T-helper 1 cell treated with Interleukin-12 subunit alpha and Interleukin-12 subunit beta and Interleukin-4 antibody, amounts not matched to agents 30 μg/mL and 1 μg/mL, for 36 hours (primary cell): ENCODE data around the gene SPTBN5.
A peak's percentile ranks its signal among the peaks of the same experiment; 100 is the strongest.

Experiments used
- H3K27ac Mint-ChIP-seq: one replicate; pipeline ENCODE4 v1.8.0; 2021; ENCODE audit warnings: mild to moderate bottlenecking, mixed read lengths
- H3K27me3 Mint-ChIP-seq: one replicate; pipeline ENCODE4 v1.8.0; 2021; ENCODE audit warnings: low read depth, mixed read lengths
- H3K36me3 Mint-ChIP-seq: one replicate; pipeline ENCODE4 v1.8.0; 2021; ENCODE audit warnings: low read depth, mixed read lengths
- H3K4me1 Mint-ChIP-seq: one replicate; pipeline ENCODE4 v1.8.0; 2021; ENCODE audit warnings: low read depth, mixed read lengths
- H3K4me3 Mint-ChIP-seq: one replicate; pipeline ENCODE4 v1.8.0; 2021; ENCODE audit warnings: mild to moderate bottlenecking, moderate library complexity, mixed read lengths
- H3K9me3 Mint-ChIP-seq: one replicate; pipeline ENCODE4 v1.8.0; 2021; ENCODE audit warnings: mixed read lengths

SPTBN5 gene

GRCh38 chr15:41919201-41919820 lies 25.5 kb upstream of the SPTBN5 start:
- no peak overlapping the region for H3K27ac Mint-ChIP-seq

GRCh38 chr15:41918506-41919126 lies 24.8 kb upstream of the SPTBN5 start:
- peaks cover 42% of the 10 kb centered on the region for H3K4me1 Mint-ChIP-seq
- H3K9me3 Mint-ChIP-seq, result no peaks in the 10 kb centered on the region
- no peaks in the 10 kb centered on the region for H3K27me3 Mint-ChIP-seq
- H3K36me3 Mint-ChIP-seq, result peaks cover 30% of the 10 kb centered on the region
- no peak overlapping the region for H3K4me3 Mint-ChIP-seq
- H3K27ac Mint-ChIP-seq, result no peak overlapping the region

More at GRCh38 chr15:41919201-41919820, 25.5 kb upstream of the SPTBN5 start:
- H3K4me3 Mint-ChIP-seq, result no peak overlapping the region
- H3K4me1 Mint-ChIP-seq, result peaks cover 47% of the 10 kb centered on the region
- H3K36me3 Mint-ChIP-seq, result peaks cover 31% of the 10 kb centered on the region
- H3K9me3 Mint-ChIP-seq, result no peaks in the 10 kb centered on the region
- H3K27me3 Mint-ChIP-seq, result no peaks in the 10 kb centered on the region

GRCh38 chr15:41917767-41918430 lies 24.0 kb upstream of the SPTBN5 start:
- Mint-ChIP-seq H3K36me3 (peaks cover 27% of the 10 kb centered on the region), H3K4me3 (no peak overlapping the region), H3K9me3 (no peaks in the 10 kb centered on the region), H3K27ac (peak overlapping the region; percentile 17), H3K27me3 (no peaks in the 10 kb centered on the region), H3K4me1 (peaks cover 36% of the 10 kb centered on the region)

GRCh38 chr15:41915255-41915994 lies 21.6 kb upstream of the SPTBN5 start:
- no peaks in the 10 kb centered on the region for H3K9me3 Mint-ChIP-seq
- H3K36me3 Mint-ChIP-seq, result peaks cover 22% of the 10 kb centered on the region
- no peak overlapping the region for H3K4me3 Mint-ChIP-seq
- H3K27ac Mint-ChIP-seq, result no peak overlapping the region
- H3K4me1 Mint-ChIP-seq, result peaks cover 24% of the 10 kb centered on the region
- H3K27me3 Mint-ChIP-seq, result no peaks in the 10 kb centered on the region

- H3K27ac Mint-ChIP-seq, result no peak overlapping the region
These were observed 20.6 kb upstream of the SPTBN5 start for GRCh38 chr15:41914411-41914810.

GRCh38 chr15:41913256-41913655 lies 19.4 kb upstream of the SPTBN5 start:
- H3K27me3 Mint-ChIP-seq, result no peaks in the 10 kb centered on the region
- peaks cover 21% of the 10 kb centered on the region for H3K4me1 Mint-ChIP-seq
- no peak overlapping the region for H3K4me3 Mint-ChIP-seq
- H3K36me3 Mint-ChIP-seq, result peaks cover 29% of the 10 kb centered on the region
- H3K27ac Mint-ChIP-seq, result no peak overlapping the region
- H3K9me3 Mint-ChIP-seq, result no peaks in the 10 kb centered on the region

More at GRCh38 chr15:41914411-41914810, 20.6 kb upstream of the SPTBN5 start:
- Mint-ChIP-seq H3K36me3 (peaks cover 25% of the 10 kb centered on the region), H3K4me1 (peaks cover 24% of the 10 kb centered on the region), H3K27me3 (no peaks in the 10 kb centered on the region), H3K4me3 (no peak overlapping the region), H3K9me3 (no peaks in the 10 kb centered on the region)

- H3K4me1 Mint-ChIP-seq, result peaks cover 14% of the 10 kb centered on the region
- H3K4me3 Mint-ChIP-seq, result no peak overlapping the region
- H3K27ac Mint-ChIP-seq, result no peak overlapping the region
- no peaks in the 10 kb centered on the region for H3K9me3 Mint-ChIP-seq
- no peaks in the 10 kb centered on the region for H3K27me3 Mint-ChIP-seq
- peaks cover 30% of the 10 kb centered on the region for H3K36me3 Mint-ChIP-seq
These were observed 18.0 kb upstream of the SPTBN5 start for GRCh38 chr15:41911691-41912345.

- H3K36me3 Mint-ChIP-seq, result peaks cover 34% of the 10 kb centered on the region
- no peaks in the 10 kb centered on the region for H3K27me3 Mint-ChIP-seq
- H3K4me3 Mint-ChIP-seq, result no peak overlapping the region
- peaks cover 14% of the 10 kb centered on the region for H3K4me1 Mint-ChIP-seq
- no peak overlapping the region for H3K27ac Mint-ChIP-seq
- H3K9me3 Mint-ChIP-seq, result peaks cover 4% of the 10 kb centered on the region
These were observed 15.0 kb upstream of the SPTBN5 start for GRCh38 chr15:41908736-41909461.

- Mint-ChIP-seq H3K9me3 (peaks cover 4% of the 10 kb centered on the region), H3K4me1 (peaks cover 14% of the 10 kb centered on the region), H3K36me3 (peaks cover 35% of the 10 kb centered on the region), H3K4me3 (no peak overlapping the region), H3K27ac (no peak overlapping the region), H3K27me3 (no peaks in the 10 kb centered on the region)
These were observed 13.3 kb upstream of the SPTBN5 start for GRCh38 chr15:41907141-41907540.

GRCh38 chr15:41906608-41907007 lies 12.8 kb upstream of the SPTBN5 start:
- H3K9me3 Mint-ChIP-seq, result peaks cover 4% of the 10 kb centered on the region

GRCh38 chr15:41905036-41905793 lies 11.4 kb upstream of the SPTBN5 start:
- H3K9me3 Mint-ChIP-seq, result peaks cover 4% of the 10 kb centered on the region
- peaks cover 42% of the 10 kb centered on the region for H3K36me3 Mint-ChIP-seq
- peak overlapping the region; percentile 70 for H3K27ac Mint-ChIP-seq
- peaks cover 16% of the 10 kb centered on the region for H3K4me1 Mint-ChIP-seq
- H3K27me3 Mint-ChIP-seq, result no peaks in the 10 kb centered on the region
- no peak overlapping the region for H3K4me3 Mint-ChIP-seq

More at GRCh38 chr15:41906608-41907007, 12.8 kb upstream of the SPTBN5 start:
- Mint-ChIP-seq H3K27ac (no peak overlapping the region), H3K4me1 (peaks cover 14% of the 10 kb centered on the region), H3K27me3 (no peaks in the 10 kb centered on the region), H3K4me3 (no peak overlapping the region), H3K36me3 (peaks cover 36% of the 10 kb centered on the region)

- H3K9me3 Mint-ChIP-seq, result peaks cover 4% of the 10 kb centered on the region
- peaks cover 17% of the 10 kb centered on the region for H3K4me1 Mint-ChIP-seq
- no peaks in the 10 kb centered on the region for H3K27me3 Mint-ChIP-seq
- H3K36me3 Mint-ChIP-seq, result peaks cover 40% of the 10 kb centered on the region
- H3K4me3 Mint-ChIP-seq, result no peak overlapping the region
- peak overlapping the region; percentile 12 for H3K27ac Mint-ChIP-seq
These were observed 10.7 kb upstream of the SPTBN5 start for GRCh38 chr15:41904541-41905005.

GRCh38 chr15:41903782-41904181 lies 9.9 kb upstream of the SPTBN5 start:
- no peak overlapping the region for H3K4me3 Mint-ChIP-seq

More at GRCh38 chr15:41903782-41904181, 9.9 kb upstream of the SPTBN5 start:
- H3K36me3 Mint-ChIP-seq, result peaks cover 37% of the 10 kb centered on the region
- H3K27me3 Mint-ChIP-seq, result no peaks in the 10 kb centered on the region
- peaks cover 17% of the 10 kb centered on the region for H3K4me1 Mint-ChIP-seq
- H3K9me3 Mint-ChIP-seq, result peaks cover 4% of the 10 kb centered on the region
- H3K27ac Mint-ChIP-seq, result no peak overlapping the region
